ENCODE data around the gene LDLRAD4. TPM values are rescaled to one million over a fixed set of nuclear protein-coding genes. Genes with fewer than 3 reads are reported as not detected.

Gene LDLRAD4
- total and polyA plus RNA-seq, 2 donors (not counting 1 experiment from before 2014, with no cell fraction given), result 13.9 to 35.7 TPM

DNA sequence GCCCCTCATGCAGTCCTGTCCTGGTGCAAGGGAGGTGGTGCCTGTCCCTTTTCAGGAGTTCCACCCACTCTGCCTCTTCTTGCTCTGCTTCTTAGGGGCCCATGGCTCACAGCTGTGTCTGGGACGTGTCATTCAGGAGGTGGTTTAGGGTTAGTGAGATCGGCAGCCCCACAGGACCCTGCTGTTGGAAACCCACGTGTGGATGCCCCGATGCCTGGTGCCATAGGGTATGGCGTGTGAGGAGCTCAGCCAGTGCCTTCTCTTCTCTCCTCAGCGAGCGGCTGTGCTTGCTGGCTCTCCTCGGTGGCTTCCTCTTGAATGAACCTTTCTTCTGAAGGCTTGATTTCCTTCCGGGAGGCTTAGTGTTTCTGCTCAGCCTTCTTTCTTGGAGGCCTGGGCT, 55.2 kb downstream of the LDLRAD4 start:
- H2AFZ ChIP-seq (ENCODE audit: insufficient read depth, low read depth, low read length, poor library complexity, severe bottlenecking), result no peak overlapping the region
- H3K4me1 ChIP-seq (ENCODE audit: control insufficient read depth in 2 of 2, insufficient read depth in 2 of 2, low read length in 2 of 2), result peaks cover 0 to 2% of the 10 kb centered on the region in 2 donors
- peaks cover 0 to under 1% (median 0%) of the 10 kb centered on the region in 3 donors for H3K9me3 ChIP-seq (ENCODE audit: control extremely low read depth in 1 of 3, control insufficient read depth in 2 of 3, insufficient read depth in 1 of 3, low read length in 2 of 3)
- no peak for DNase-seq
- H4K20me1 ChIP-seq (ENCODE audit: control insufficient read depth, insufficient read depth, low read length, poor library complexity, severe bottlenecking), result no peaks in the 10 kb centered on the region
- H3K4me3 ChIP-seq (ENCODE audit: control extremely low read depth in 1 of 5, extremely low read depth in 1 of 5, insufficient read depth in 1 of 5, low read depth in 2 of 5, low read length in 4 of 5), result no peak overlapping the region
- H3K27ac Mint-ChIP-seq, result no peak overlapping the region
- no peak overlapping the region for H3K4me2 ChIP-seq (replicated peaks; ENCODE audit: low read depth, low read length, poor library complexity, severe bottlenecking)
- WGBS (ENCODE audit: insufficient coverage), result 90% methylated on average over 6 of the region's 9 CpGs
- H3K79me2 ChIP-seq (ENCODE audit: control insufficient read depth, insufficient read depth, low read length), result no peaks in the 10 kb centered on the region
- H3K36me3 ChIP-seq (replicated peaks in 1 of 2; ENCODE audit: control extremely low read depth in 1 of 2, control insufficient read depth in 1 of 2, extremely low read depth in 1 of 2, insufficient read depth in 2 of 2, low read length in 1 of 2), result no peaks in the 10 kb centered on the region
- H3K27me3 Mint-ChIP-seq, result no peaks in the 10 kb centered on the region
- intact Hi-C loops (cut with micrococcal nuclease), result no loop called here
- no peaks in the 10 kb centered on the region for H3K9me3 Mint-ChIP-seq (ENCODE audit: insufficient read depth)
- H3K4me3 Mint-ChIP-seq, result no peak overlapping the region
- POLR2A ChIA-PET, result no interaction called here
- H3K4me1 Mint-ChIP-seq, result no peaks in the 10 kb centered on the region
- CTCF ChIA-PET, result no interaction called here
- ATAC-seq (ENCODE audit: low read depth), result no peak
- peaks cover 0 to 3% (median 0%) of the 10 kb centered on the region in 4 experiments for H3K27me3 ChIP-seq (replicated peaks in 1 of 4; ENCODE audit: control extremely low read depth in 1 of 4, control insufficient read depth in 3 of 4, insufficient read depth in 4 of 4, low read length in 3 of 4)
- TF ChIP-seq, protein P1, sequence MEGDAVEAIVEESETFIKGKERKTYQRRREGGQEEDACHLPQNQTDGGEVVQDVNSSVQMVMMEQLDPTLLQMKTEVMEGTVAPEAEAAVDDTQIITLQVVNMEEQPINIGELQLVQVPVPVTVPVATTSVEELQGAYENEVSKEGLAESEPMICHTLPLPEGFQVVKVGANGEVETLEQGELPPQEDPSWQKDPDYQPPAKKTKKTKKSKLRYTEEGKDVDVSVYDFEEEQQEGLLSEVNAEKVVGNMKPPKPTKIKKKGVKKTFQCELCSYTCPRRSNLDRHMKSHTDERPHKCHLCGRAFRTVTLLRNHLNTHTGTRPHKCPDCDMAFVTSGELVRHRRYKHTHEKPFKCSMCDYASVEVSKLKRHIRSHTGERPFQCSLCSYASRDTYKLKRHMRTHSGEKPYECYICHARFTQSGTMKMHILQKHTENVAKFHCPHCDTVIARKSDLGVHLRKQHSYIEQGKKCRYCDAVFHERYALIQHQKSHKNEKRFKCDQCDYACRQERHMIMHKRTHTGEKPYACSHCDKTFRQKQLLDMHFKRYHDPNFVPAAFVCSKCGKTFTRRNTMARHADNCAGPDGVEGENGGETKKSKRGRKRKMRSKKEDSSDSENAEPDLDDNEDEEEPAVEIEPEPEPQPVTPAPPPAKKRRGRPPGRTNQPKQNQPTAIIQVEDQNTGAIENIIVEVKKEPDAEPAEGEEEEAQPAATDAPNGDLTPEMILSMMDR (IDR thresholded peaks at IDR 0.05), result no peak
- TF ChIP-seq EZH2 (IDR thresholded peaks at IDR 0.05; ENCODE audit: borderline replicate concordance, insufficient read depth, low read depth, low read length, poor library complexity, severe bottlenecking), result no peak
- no peak overlapping the region for H3K9ac ChIP-seq (ENCODE audit: low read length)
- H3K27ac ChIP-seq (ENCODE audit: low read length in 2 of 2), result no peak overlapping the region

DNA sequence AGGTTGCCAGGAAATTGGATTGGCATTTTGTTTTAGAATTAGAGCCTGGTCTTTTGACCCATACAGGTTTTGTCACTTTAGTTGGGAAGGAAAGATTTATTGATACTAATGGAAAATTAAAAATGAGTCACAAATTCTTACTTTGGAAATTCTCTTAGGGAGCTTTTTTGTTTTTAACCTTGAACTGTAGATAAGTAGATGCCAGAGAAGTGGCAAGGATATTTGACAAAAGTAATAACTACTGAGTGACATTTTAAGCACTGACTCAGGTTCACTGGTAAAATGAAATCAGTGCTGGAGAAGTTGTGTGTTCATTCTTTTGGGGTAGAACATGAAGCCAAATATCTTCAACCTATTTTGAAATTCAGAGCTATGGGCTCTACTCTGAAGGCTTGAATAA, 56.5 kb downstream of the LDLRAD4 start:
- no peak overlapping the region for H3K27ac Mint-ChIP-seq
- Histone ChIP-seq H3K79me2 (ENCODE audit: control insufficient read depth, insufficient read depth, low read length) (no peaks in the 10 kb centered on the region), H3K4me2 (replicated peaks; ENCODE audit: low read depth, low read length, poor library complexity, severe bottlenecking) (no peak overlapping the region), H4K20me1 (ENCODE audit: control insufficient read depth, insufficient read depth, low read length, poor library complexity, severe bottlenecking) (no peaks in the 10 kb centered on the region), H3K4me3 (ENCODE audit: control extremely low read depth in 1 of 5, extremely low read depth in 1 of 5, insufficient read depth in 1 of 5, low read depth in 2 of 5, low read length in 4 of 5) (no peak overlapping the region), H3K9ac (ENCODE audit: low read length) (no peak overlapping the region), H3K36me3 (replicated peaks in 1 of 2; ENCODE audit: control extremely low read depth in 1 of 2, control insufficient read depth in 1 of 2, extremely low read depth in 1 of 2, insufficient read depth in 2 of 2, low read length in 1 of 2) (no peaks in the 10 kb centered on the region), H3K4me1 (ENCODE audit: control insufficient read depth in 2 of 2, insufficient read depth in 2 of 2, low read length in 2 of 2) (peaks cover 0 to 15% of the 10 kb centered on the region in 2 donors), H2AFZ (ENCODE audit: insufficient read depth, low read depth, low read length, poor library complexity, severe bottlenecking) (no peak overlapping the region), H3K9me3 (ENCODE audit: control extremely low read depth in 1 of 3, control insufficient read depth in 2 of 3, insufficient read depth in 1 of 3, low read length in 2 of 3) (peaks cover 0 to 5% (median 0%) of the 10 kb centered on the region in 3 donors), H3K27me3 (replicated peaks in 1 of 4; ENCODE audit: control extremely low read depth in 1 of 4, control insufficient read depth in 3 of 4, insufficient read depth in 4 of 4, low read length in 3 of 4) (peaks cover 0 to 3% (median 0%) of the 10 kb centered on the region in 4 experiments), H3K27ac (ENCODE audit: low read length in 2 of 2) (no peak overlapping the region)
- TF ChIP-seq, protein P1 (IDR thresholded peaks at IDR 0.05), result no peak
- TF ChIP-seq EZH2 (IDR thresholded peaks at IDR 0.05; ENCODE audit: borderline replicate concordance, insufficient read depth, low read depth, low read length, poor library complexity, severe bottlenecking), result no peak
- peaks cover 12% of the 10 kb centered on the region for H3K4me1 Mint-ChIP-seq
- CTCF ChIA-PET, result no interaction called here
- DNase-seq (no peak), ATAC-seq (ENCODE audit: low read depth) (no peak)
- no peak overlapping the region for H3K4me3 Mint-ChIP-seq
- POLR2A ChIA-PET, result no interaction called here
- no peaks in the 10 kb centered on the region for H3K9me3 Mint-ChIP-seq (ENCODE audit: insufficient read depth)
- intact Hi-C loops (cut with micrococcal nuclease), result no loop called here
- no peaks in the 10 kb centered on the region for H3K27me3 Mint-ChIP-seq
